Pancreas (tissue), 10 donors: Measurements from ENCODE around the gene LRIG1. TPM values are rescaled to one million over a fixed set of nuclear protein-coding genes. Genes with fewer than 3 reads are reported as not detected.

Experiments
- ATAC-seq, 4 donors: fragments of 200-7000 bp; cut with Tn5 transposase; one replicate each; pipeline versions ENCODE4 v1.8.0 to v1.9.1; 2020; ENCODE audit warnings: mild to moderate bottlenecking in 4 of 4, moderate library complexity in 4 of 4
- DNase-seq, 6 donors: peaks; one replicate each; pipeline ENCODE4 v3.0.0-alpha.2; 2020
- FAIRE-seq: peaks from 2 replicates; lab custom pipeline; 2012; peaks lifted over from hg19 to GRCh38; lab: Jason Lieb, UNC
- H3K27ac ChIP-seq, 4 donors: fragments of 200-600 bp; sonication (generic); 1 replicate in 3 of 4; 2 replicates in 1 of 4; pipeline versions ENCODE4 v1.5.0 to v1.8.0; 2020
- H3K27me3 ChIP-seq, 4 donors: fragments of 200-600 bp; one replicate each; pipeline ENCODE4 v1.8.0; 2021
- H3K36me3 ChIP-seq, 3 donors: fragments of 200-600 bp; sonication (generic) in 1 of 3; one replicate each; pipeline versions ENCODE4 v1.5.0 to v1.8.0; 2020 to 2021
- H3K4me1 ChIP-seq, 3 donors: fragments of 200-600 bp; one replicate each; pipeline ENCODE4 v1.8.0; 2021
- H3K4me3 ChIP-seq, 4 donors: fragments of 200-600 bp; sonication (generic) in 2 of 4; one replicate each; pipeline versions ENCODE4 v1.5.0 to v1.8.0; 2020 to 2021
- H3K9me3 ChIP-seq, 4 donors: fragments of 200-600 bp; one replicate each; pipeline ENCODE4 v1.8.0; 2021
- CTCF ChIP-seq, 4 donors: fragments of 200-600 bp; sonication (generic) in 3 of 4; IDR thresholded peaks; one replicate each; pipeline versions ENCODE4 v1.5.0 to v1.8.0; 2021; ENCODE audit warnings: antibody characterized with exemption in 4 of 4
- WGBS, 2 donors: extraction: QIAGEN DNeasy Blood & Tissue Kit; methylation state at CpG; one replicate each; pipeline ENCODE4 v1.1.7; 2013; 5-methylcytosine and 5-hydroxymethylcytosine counted together
- intact Hi-C, 3 donors: fragments of 100-400 bp; cut with DNase I; formaldehyde crosslinking; loops; one replicate each; pipeline versions ENCODE4 v1.11.1 to v1.14.2; 2022
- polyA plus RNA-seq, 2 donors: library from polyadenylated mRNA; stranded (reverse); fragments of 200-250 nt; gene quantifications; one replicate each; pipeline ENCODE4 v1.2.3, GENCODE V29; 2013
- total RNA-seq, 6 donors: library from RNA; stranded (reverse); fragmentation: NEBNext Ultra II Directional in 4 of 6; extraction: Animal tissue kit (Norgen Biotek cat#: 25700) in 4 of 6; gene quantifications; one replicate each; pipeline versions ENCODE4 v1.2.1 to v1.2.4, GENCODE V29; 2021 to 2023
- donor health status: healthy with polysubstance abuse.
- donor health status: DM: no; HTN: no; CAD: no; lungs with moderate emphysema.
- donor health status: DM: no; HTN: no; CAD: no.
- donor health status: control.
- donor health status: control.
- donor health status: Bipolar disorder and iron deficiency.
- donor health status: DM: yes; HTN: yes; CAD: no.
- donor health status: DM: no; HTN: no; CAD: no.
- donor health status: DM: no; HTN: no; CAD: no.
- donor health status: DM: yes; HTN: yes; CAD: no.

Gene LRIG1
- total and polyA plus RNA-seq, 8 donors: 32.7 to 104 (median 68.0) TPM

GRCh38 chr3:66539466-66539989 is 38.7 kb upstream of the LRIG1 start:
- intact Hi-C loops: no loop called here
- no peaks in the 10 kb centered on the region for H3K4me1 ChIP-seq
- no peak for TF ChIP-seq CTCF (IDR thresholded peaks at IDR 0.05)
- ATAC-seq: no peak
- H3K27ac ChIP-seq: no peak overlapping the region
- no peaks in the 10 kb centered on the region for H3K9me3 ChIP-seq
- 94 to 98% methylated on average over 3 of the region's 3 CpGs for WGBS, 2 donors
- H3K27me3 ChIP-seq: no peaks in the 10 kb centered on the region
- DNase-seq: no peak
- no peak overlapping the region for H3K4me3 ChIP-seq
- no peaks in the 10 kb centered on the region for H3K36me3 ChIP-seq
- FAIRE-seq: no peak

GRCh38 chr3:66538390-66538789 is 37.6 kb upstream of the LRIG1 start:
- no peak overlapping the region for H3K4me3 ChIP-seq
- no peaks in the 10 kb centered on the region for H3K9me3 ChIP-seq
- no peak for TF ChIP-seq CTCF (IDR thresholded peaks at IDR 0.05)
- FAIRE-seq (no peak), DNase-seq (no peak), ATAC-seq (no peak)
- no peak overlapping the region for H3K27ac ChIP-seq
- no peaks in the 10 kb centered on the region for H3K27me3 ChIP-seq
- H3K4me1 ChIP-seq: no peaks in the 10 kb centered on the region
- intact Hi-C loops: no loop called here
- H3K36me3 ChIP-seq: no peaks in the 10 kb centered on the region

DNA sequence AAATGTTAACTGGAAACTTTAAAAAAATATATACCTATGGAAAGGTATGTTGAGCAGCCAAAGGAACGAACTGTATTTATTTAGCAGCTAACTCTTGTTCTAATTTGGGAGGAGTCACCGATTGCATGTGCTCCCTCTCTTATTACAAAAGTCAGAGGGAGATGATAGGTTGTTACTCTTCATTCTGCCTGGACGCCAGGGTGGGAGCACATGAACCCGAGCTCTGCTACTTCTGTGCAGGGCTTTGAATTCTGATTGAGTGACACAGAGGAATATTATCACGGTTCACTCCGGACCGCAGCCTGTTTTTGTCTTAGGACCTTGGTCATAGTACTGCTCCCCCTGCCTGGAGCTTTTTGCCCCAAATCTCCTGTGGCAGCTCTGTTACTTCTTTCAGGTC is 36.9 kb upstream of the LRIG1 start:
- 87 to 90% methylated on average over 7 of the region's 7 CpGs for WGBS, 2 donors
- ATAC-seq (no peak), FAIRE-seq (no peak)

GRCh38 chr3:66536791-66537190 is 36.0 kb upstream of the LRIG1 start:
- Histone ChIP-seq H3K4me1 (no peaks in the 10 kb centered on the region), H3K36me3 (no peaks in the 10 kb centered on the region), H3K4me3 (no peak overlapping the region), H3K9me3 (no peaks in the 10 kb centered on the region), H3K27ac (no peak overlapping the region), H3K27me3 (no peaks in the 10 kb centered on the region)
- ATAC-seq: no peak
- WGBS, 2 donors: 94 to 96% methylated on average over 2 of the region's 2 CpGs
- no peak for FAIRE-seq
- intact Hi-C loops: no loop called here
- TF ChIP-seq CTCF (IDR thresholded peaks at IDR 0.05): no peak
- no peak for DNase-seq

More for the DNA sequence above, 36.9 kb upstream of the LRIG1 start:
- Histone ChIP-seq H3K9me3 (no peaks in the 10 kb centered on the region), H3K4me1 (no peaks in the 10 kb centered on the region), H3K27me3 (no peaks in the 10 kb centered on the region), H3K4me3 (no peak overlapping the region), H3K27ac (no peak overlapping the region), H3K36me3 (no peaks in the 10 kb centered on the region)
- TF ChIP-seq CTCF (IDR thresholded peaks at IDR 0.05): no peak
- intact Hi-C loops: no loop called here
- DNase-seq: no peak

DNA sequence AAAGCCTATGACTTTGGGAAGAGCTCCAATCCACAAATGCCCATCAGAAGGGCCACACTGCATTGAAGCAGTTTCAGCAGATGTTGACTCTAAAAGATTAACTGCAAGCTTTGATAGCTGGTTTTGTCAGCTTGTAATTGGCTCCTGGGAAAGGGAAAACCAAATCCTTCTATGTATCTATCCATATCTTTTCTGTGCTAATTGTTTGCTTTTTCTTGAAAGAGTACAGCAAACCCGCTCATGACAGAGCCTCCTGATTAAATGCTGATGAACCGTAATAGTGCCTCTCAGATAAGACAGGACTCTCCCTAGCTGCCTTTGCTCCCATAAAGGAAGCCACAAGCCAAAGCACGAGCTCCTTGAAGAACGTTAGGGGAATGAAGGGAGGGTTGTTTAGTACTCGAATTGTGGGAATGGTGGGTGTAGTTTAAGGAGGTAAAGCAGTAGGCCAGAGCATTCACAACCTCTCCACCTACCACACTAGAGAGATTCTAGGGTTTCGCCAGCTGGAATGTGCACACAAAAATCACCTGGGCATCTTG is 33.6 kb upstream of the LRIG1 start:
- intact Hi-C loops: no loop called here
- no peak for FAIRE-seq
- 45 to 48% methylated on average over 6 of the region's 6 CpGs for WGBS, 2 donors
- H3K9me3 ChIP-seq: no peaks in the 10 kb centered on the region
- H3K27me3 ChIP-seq: no peaks in the 10 kb centered on the region
- no peaks in the 10 kb centered on the region for H3K36me3 ChIP-seq
- peak in 3 of 4 donors; percentile 30 to 52 (median 37) for ATAC-seq
- H3K4me3 ChIP-seq: no peak overlapping the region
- DNase-seq: no peak
- no peaks in the 10 kb centered on the region for H3K4me1 ChIP-seq
- H3K27ac ChIP-seq: no peak overlapping the region
- TF ChIP-seq CTCF (IDR thresholded peaks at IDR 0.05): no peak
